Retinal pigment epithelial cell (primary cell): ENCODE measurements around the gene SPTAN1.
A peak's percentile ranks its signal among the peaks of the same experiment; 100 is the strongest.

Experiments used
- DNase-seq: peaks from one replicate; pipeline ENCODE4 v3.0.0-alpha.2; 2010; ENCODE audit warnings: low read depth
- H3K4me3 ChIP-seq: 2 replicates; pipeline ENCODE4 v1.5.1; 2011; ENCODE audit warnings: mild to moderate bottlenecking, low read length, control low read depth, moderate library complexity
- TF ChIP-seq, protein P1 (sequence below): conservative IDR thresholded peaks from 2 replicates; pipeline ENCODE4 v1.5.1; 2011; ENCODE audit warnings: low read depth, low read length, control low read depth, inconsistent platforms

Gene SPTAN1

GRCh38 chr9:128632486-128632885 is 80.1 kb downstream of the SPTAN1 start:
- DNase-seq: no peak
- TF ChIP-seq, protein P1, sequence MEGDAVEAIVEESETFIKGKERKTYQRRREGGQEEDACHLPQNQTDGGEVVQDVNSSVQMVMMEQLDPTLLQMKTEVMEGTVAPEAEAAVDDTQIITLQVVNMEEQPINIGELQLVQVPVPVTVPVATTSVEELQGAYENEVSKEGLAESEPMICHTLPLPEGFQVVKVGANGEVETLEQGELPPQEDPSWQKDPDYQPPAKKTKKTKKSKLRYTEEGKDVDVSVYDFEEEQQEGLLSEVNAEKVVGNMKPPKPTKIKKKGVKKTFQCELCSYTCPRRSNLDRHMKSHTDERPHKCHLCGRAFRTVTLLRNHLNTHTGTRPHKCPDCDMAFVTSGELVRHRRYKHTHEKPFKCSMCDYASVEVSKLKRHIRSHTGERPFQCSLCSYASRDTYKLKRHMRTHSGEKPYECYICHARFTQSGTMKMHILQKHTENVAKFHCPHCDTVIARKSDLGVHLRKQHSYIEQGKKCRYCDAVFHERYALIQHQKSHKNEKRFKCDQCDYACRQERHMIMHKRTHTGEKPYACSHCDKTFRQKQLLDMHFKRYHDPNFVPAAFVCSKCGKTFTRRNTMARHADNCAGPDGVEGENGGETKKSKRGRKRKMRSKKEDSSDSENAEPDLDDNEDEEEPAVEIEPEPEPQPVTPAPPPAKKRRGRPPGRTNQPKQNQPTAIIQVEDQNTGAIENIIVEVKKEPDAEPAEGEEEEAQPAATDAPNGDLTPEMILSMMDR: no peak
- H3K4me3 ChIP-seq: no peak overlapping the region

DNA sequence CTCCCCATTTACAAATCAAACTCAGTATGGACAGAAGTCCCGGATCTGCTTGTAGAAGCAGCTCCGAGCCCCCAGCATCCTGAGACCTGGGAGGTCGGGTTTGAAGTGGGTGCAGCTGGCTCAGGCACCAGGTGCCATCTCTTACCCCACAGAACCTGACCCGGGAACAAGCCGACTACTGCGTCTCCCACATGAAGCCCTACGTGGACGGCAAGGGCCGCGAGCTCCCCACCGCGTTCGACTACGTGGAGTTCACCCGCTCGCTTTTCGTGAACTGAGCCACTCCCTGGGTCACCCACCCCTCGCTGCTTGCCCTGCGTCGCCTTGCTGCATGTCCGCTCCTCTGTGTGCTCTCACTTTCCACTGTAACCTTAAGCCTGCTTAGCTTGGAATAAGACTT is 80.7 kb downstream of the SPTAN1 start:
- TF ChIP-seq, protein P1: no peak
- DNase-seq: no peak
- H3K4me3 ChIP-seq: no peak overlapping the region

DNA sequence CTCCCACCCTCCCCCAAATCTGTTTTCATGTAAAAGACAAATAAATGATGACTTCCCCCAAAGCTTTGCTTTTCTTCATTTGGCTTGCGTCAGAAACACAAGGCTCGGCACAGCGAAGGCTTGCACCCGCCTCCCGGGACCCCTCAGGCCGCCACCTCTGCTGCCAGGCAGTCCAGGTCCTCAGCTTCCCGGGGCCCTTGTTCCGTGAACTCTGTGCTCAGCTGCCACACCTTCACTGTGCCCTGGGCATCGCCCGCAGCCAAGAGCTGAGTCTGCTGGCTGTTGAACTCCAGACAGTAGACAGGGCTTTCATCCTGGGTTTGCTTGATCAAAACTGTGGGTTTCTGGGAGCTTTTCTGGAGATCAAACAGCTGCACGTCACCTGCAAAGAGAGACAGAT is 81.2 kb downstream of the SPTAN1 start:
- TF ChIP-seq, protein P1: no peak
- DNase-seq: no peak
- no peak overlapping the region for H3K4me3 ChIP-seq

DNA sequence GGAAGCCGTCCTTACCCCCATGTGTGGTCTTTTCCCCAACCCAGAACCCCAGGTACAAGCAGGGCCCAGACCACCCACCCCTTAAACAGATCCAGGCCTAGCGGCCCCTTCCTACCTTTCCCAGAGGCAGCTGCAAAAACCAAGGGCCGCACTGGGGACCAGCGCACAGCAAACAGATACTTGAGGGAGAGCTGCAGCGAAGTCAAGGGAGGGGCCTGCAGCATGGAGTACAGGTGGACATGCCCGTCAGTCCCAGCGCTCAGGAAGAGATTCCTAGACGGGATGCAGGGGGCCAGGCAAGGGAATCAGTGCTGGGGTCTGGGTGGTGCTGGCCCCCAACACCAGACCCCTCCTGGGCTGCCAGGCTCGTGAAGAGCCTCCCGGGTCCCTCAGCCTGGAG is 81.7 kb downstream of the SPTAN1 start:
- no peak overlapping the region for H3K4me3 ChIP-seq
- DNase-seq: no peak
- TF ChIP-seq, protein P1: no peak

- no peak for DNase-seq
- H3K4me3 ChIP-seq: no peak overlapping the region
- TF ChIP-seq, protein P1: no peak
These were observed 82.4 kb downstream of the SPTAN1 start for GRCh38 chr9:128634651-128635262.

- peak; percentile 92 for DNase-seq
- TF ChIP-seq, protein P1: peak; percentile 85
- H3K4me3 ChIP-seq: peak overlapping the region; percentile 17
These were observed 83.1 kb downstream of the SPTAN1 start for GRCh38 chr9:128635266-128636023.

- no peak overlapping the region for H3K4me3 ChIP-seq
These were observed 83.6 kb downstream of the SPTAN1 start for GRCh38 chr9:128636024-128636390.

More at GRCh38 chr9:128636024-128636390, 83.6 kb downstream of the SPTAN1 start:
- DNase-seq: no peak
- TF ChIP-seq, protein P1: peak; percentile 43
